Measurements from ENCODE around the gene NOC4L. TPM values are rescaled to one million over a fixed set of nuclear protein-coding genes. Genes with fewer than 3 reads are reported as not detected.

Gene NOC4L
- total and polyA plus RNA-seq, 10 donors: 8.3 to 38.6 (median 16.4) TPM

- Histone ChIP-seq H3K27ac (no peak overlapping the region), H3K27me3 (replicated peaks in 1 of 7) (no peaks in the 10 kb centered on the region), H3K4me3 (no peak overlapping the region), H3K4me1 (peaks cover 24 to 40% (median 33%) of the 10 kb centered on the region in 6 donors), H3K36me3 (peaks cover 0 to 56% (median 43%) of the 10 kb centered on the region in 6 donors), H3K9me3 (no peaks in the 10 kb centered on the region)
- WGBS, 5 donors: 92 to 97% (median 94%) methylated on average over 16 to 38 of the region's 38 CpGs
- intact Hi-C loops (cut with DNase I; ENCODE audit: low total_unique reads): no loop called here
- TF ChIP-seq POLR2AphosphoS5 (IDR thresholded peaks at IDR 0.05): peak in 1 of 3 donors; percentile 20
- no peak for TF ChIP-seq POLR2A (IDR thresholded peaks at IDR 0.05)
- TF ChIP-seq CTCF (IDR thresholded peaks at IDR 0.05 in 8 of 11, conservative IDR thresholded peaks at IDR 0.05 in 3 of 11): no peak
- peak; percentile 75 for DNase-seq
Measured at GRCh38 chr12:132140918-132141841, 3.1 kb upstream of the NOC4L start.

- peaks cover 0 to 65% (median 45%) of the 10 kb centered on the region in 6 donors for H3K36me3 ChIP-seq
- DNase-seq: peak; percentile 77
- peaks cover 24 to 48% (median 34%) of the 10 kb centered on the region in 6 donors for H3K4me1 ChIP-seq
- intact Hi-C loops (cut with DNase I; ENCODE audit: low total_unique reads): no loop called here
- H3K27ac ChIP-seq: no peak overlapping the region
- peak overlapping the region in 1 of 8 donors; percentile 97 for H3K4me3 ChIP-seq
- TF ChIP-seq CTCF (IDR thresholded peaks at IDR 0.05 in 8 of 11, conservative IDR thresholded peaks at IDR 0.05 in 3 of 11): no peak
- TF ChIP-seq POLR2AphosphoS5 (IDR thresholded peaks at IDR 0.05): peak in 1 of 3 donors; percentile 16
- no peak for TF ChIP-seq POLR2A (IDR thresholded peaks at IDR 0.05)
- H3K9me3 ChIP-seq: no peaks in the 10 kb centered on the region
- no peaks in the 10 kb centered on the region for H3K27me3 ChIP-seq (replicated peaks in 1 of 7)
- WGBS, 5 donors: 94 to 97% (median 95%) methylated on average over 13 to 22 of the region's 22 CpGs
Measured at GRCh38 chr12:132141976-132142678, 2.1 kb upstream of the NOC4L start.

- TF ChIP-seq POLR2AphosphoS5 (IDR thresholded peaks at IDR 0.05) (no peak), CTCF (IDR thresholded peaks at IDR 0.05 in 8 of 11, conservative IDR thresholded peaks at IDR 0.05 in 3 of 11) (no peak), POLR2A (IDR thresholded peaks at IDR 0.05) (no peak)
- peak overlapping the region in 7 of 8 donors; percentile 56 to 97 (median 91) for H3K4me3 ChIP-seq
- WGBS, 5 donors: 80 to 83% (median 81%) methylated on average over 24 of the region's 24 CpGs
- peaks cover 0 to 68% (median 52%) of the 10 kb centered on the region in 6 donors for H3K36me3 ChIP-seq
- intact Hi-C loops (cut with DNase I; ENCODE audit: low total_unique reads): no loop called here
- peak; percentile 75 for DNase-seq
- no peak overlapping the region for H3K27ac ChIP-seq
- no peaks in the 10 kb centered on the region for H3K9me3 ChIP-seq
- H3K27me3 ChIP-seq (replicated peaks in 1 of 7): no peaks in the 10 kb centered on the region
- peaks cover 24 to 55% (median 34%) of the 10 kb centered on the region in 6 donors for H3K4me1 ChIP-seq
Measured at GRCh38 chr12:132142679-132143335, 1.4 kb upstream of the NOC4L start.

Data from spleen (tissue), 11 donors.